GM13976 (cell line): ENCODE results near the gene GPC5.

Experiments
- DNase-seq: peaks from one replicate; pipeline ENCODE4 v3.0.0; 2012; ENCODE audit warnings: low spot score
- CTCF ChIP-seq: IDR thresholded peaks from 2 replicates; pipeline ENCODE4 v1.5.1; 2012; ENCODE audit warnings: borderline replicate concordance, mild to moderate bottlenecking; ENCODE audit not compliant: insufficient read depth; ENCODE audit errors: extremely low read depth, missing control alignments, control extremely low read depth
- in situ Hi-C: fragments of 300-500 bp; cut with MboI; formaldehyde crosslinking; loops from one replicate; pipeline ENCODE4 v1.12.0; 2022; ENCODE audit warnings: low sequenced_read_pairs, mixed read lengths, inconsistent platforms; ENCODE audit not compliant: unreplicated experiment

GPC5 gene

GRCh38 chr13:91586609-91587008, 188.2 kb downstream of the GPC5 start:
- in situ Hi-C loops, result no loop called here
- no peak for TF ChIP-seq CTCF
- no peak for DNase-seq

GRCh38 chr13:91588541-91588940, 190.1 kb downstream of the GPC5 start:
- no peak for DNase-seq
- in situ Hi-C loops, result no loop called here
- no peak for TF ChIP-seq CTCF

GRCh38 chr13:91592056-91593014, 193.9 kb downstream of the GPC5 start:
- DNase-seq, result no peak
- in situ Hi-C loops, result no loop called here
- TF ChIP-seq CTCF, result no peak

- no peak for TF ChIP-seq CTCF
- no peak for DNase-seq
- in situ Hi-C loops, result no loop called here
Observed at GRCh38 chr13:91593456-91593855, 195.0 kb downstream of the GPC5 start.

- in situ Hi-C loops, result no loop called here
- no peak for TF ChIP-seq CTCF
- no peak for DNase-seq
Observed at GRCh38 chr13:91594061-91594460, 195.6 kb downstream of the GPC5 start.

- in situ Hi-C loops, result no loop called here
- no peak for TF ChIP-seq CTCF
Observed at GRCh38 chr13:91595677-91596076, 197.3 kb downstream of the GPC5 start.

More at GRCh38 chr13:91595677-91596076, 197.3 kb downstream of the GPC5 start:
- no peak for DNase-seq
